Measurements from ENCODE around the gene SNUPN. TPM values are rescaled to one million over a fixed set of nuclear protein-coding genes. Genes with fewer than 3 reads are reported as not detected.

SNUPN gene
- total and polyA plus RNA-seq, 2 of the 4 experiments (the other 2 are of a cell fraction), result 23.8 to 24.1 TPM

DNA sequence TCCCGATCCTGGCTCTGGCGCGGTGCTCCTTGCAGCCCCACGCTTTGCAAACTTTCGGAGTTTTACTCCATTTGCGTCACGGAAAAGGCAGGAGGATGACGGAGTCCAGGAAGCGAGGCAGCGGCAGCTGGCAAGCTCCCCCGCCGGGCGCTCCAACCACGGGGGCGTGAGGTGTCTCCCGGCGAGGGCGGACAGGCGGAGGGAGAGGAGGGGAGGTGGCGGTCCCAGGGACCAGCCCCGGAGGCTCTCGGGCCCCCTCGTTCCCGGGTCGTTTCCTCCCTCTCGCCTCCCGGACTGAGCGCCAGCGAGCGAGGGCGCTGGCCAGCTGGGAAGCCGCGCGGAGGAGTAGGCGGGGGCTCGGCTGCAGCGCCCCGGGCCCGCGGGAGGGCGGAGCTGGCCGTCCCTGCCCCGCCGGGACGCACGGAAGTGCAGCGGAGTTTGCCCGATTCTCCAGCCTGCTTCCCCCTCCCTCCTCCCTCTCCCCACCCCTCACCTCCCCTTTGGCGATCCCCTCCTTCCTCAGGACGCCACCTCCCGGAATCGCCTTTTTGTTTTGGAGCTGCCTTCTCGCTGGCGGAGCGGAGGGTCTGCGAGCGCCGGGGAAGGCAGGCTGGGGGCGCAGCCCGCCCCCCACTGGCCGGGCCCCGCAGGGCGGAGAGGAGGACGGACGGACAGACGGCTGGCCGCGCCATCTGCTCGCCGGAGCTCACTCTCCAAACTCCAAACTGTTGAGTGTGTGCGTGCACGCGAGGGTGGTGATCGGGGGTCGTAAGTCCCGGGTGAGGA, 22.0 kb upstream of the SNUPN start, which contains the start of gene SNX33 (continued):
- TF ChIP-seq RAD21 (IDR thresholded peaks at IDR 0.05; ENCODE audit: low read length), result peak; percentile 24; the same call in 1 of the 2 replicates
- TF ChIP-seq FOS (IDR thresholded peaks at IDR 0.05; ENCODE audit: low read depth, low read length), result 0 out of 2 replicates have a peak, but pooled peaks have one; percentile 2
- TF ChIP-seq RFX5 (IDR thresholded peaks at IDR 0.05; ENCODE audit: low read depth, low read length), result no peak

GRCh38 chr15:75646944-75647364, 21.4 kb upstream of the SNUPN start:
- peak overlapping the region; percentile 91 for H3K56ac ChIP-seq (ENCODE audit: extremely low read depth, insufficient read depth, low read length)
- intact Hi-C loops (cut with micrococcal nuclease) (loop anchor here (1.0 kb wide), 1 partner anchor 26 kb away; no protein-coding TSS in a partner anchor), dilution Hi-C loops (cut with HindIII; ENCODE audit: low sequenced_read_pairs, unreplicated experiment) (no loop called here), in situ Hi-C loops (cut with MboI; ENCODE audit: low sequenced_read_pairs) (no loop called here)
- H2BK120ac ChIP-seq (ENCODE audit: low read depth, low read length), result peak overlapping the region; percentile 85
- ATAC-seq (ENCODE audit: low read depth) (peak; percentile 15), DNase-seq (no peak)
- peak overlapping the region; percentile 94 for H3K27ac ChIP-seq (ENCODE audit: insufficient read depth, low read length)
- WGBS, 2 experiments (ENCODE audit: extremely low coverage in 2 of 2, insufficient read length in 1 of 2), result 0% methylated on average over 2 of the region's 26 CpGs; no CpG with 5 or more reads in 1 of the 2 experiments
- peak overlapping the region; percentile 95 for H4K91ac ChIP-seq (ENCODE audit: insufficient read depth, low read depth, low read length)
- TF ChIP-seq POLR2A (IDR thresholded peaks at IDR 0.05; ENCODE audit: low read depth, low read length), result peak; percentile 14; the same call in 1 of the 2 replicates
- TF ChIP-seq RFX5 (IDR thresholded peaks at IDR 0.05; ENCODE audit: low read depth, low read length), result no peak
- CTCF ChIA-PET, result interaction anchor here (0.7 to 1.2 kb wide), 3 partner anchors 9 to 35 kb away, joined by 3 to 4 read pairs (median 4); no protein-coding TSS in a partner anchor
- H2AFZ ChIP-seq (replicated peaks; ENCODE audit: low read length, poor library complexity), result peak overlapping the region; percentile 94
- peak overlapping the region; percentile 77; the same call in 1 of the 3 replicates for H2BK15ac ChIP-seq (ENCODE audit: low read depth, low read length)
- 0 out of 2 replicates have a peak overlapping the region, but pooled peaks have one; percentile 47 for H2BK20ac ChIP-seq (ENCODE audit: low read depth, low read length)
- peaks cover 31% of the 10 kb centered on the region for H3K4me1 ChIP-seq (ENCODE audit: control insufficient read depth, insufficient read depth, low read length)
- peak overlapping the region; percentile 100 for H2AK9ac ChIP-seq (replicated peaks; ENCODE audit: low read depth, low read length, poor library complexity)
- H2AK5ac ChIP-seq (ENCODE audit: low read depth, low read length), result peak overlapping the region; percentile 91
- H3K18ac ChIP-seq (ENCODE audit: low read depth, low read length), result peak overlapping the region; percentile 95
- POLR2A ChIA-PET (ENCODE audit: unreplicated experiment), result interaction anchor here (0.7 to 1.1 kb wide), 2 partner anchors 9 to 26 kb away, joined by 3 to 4 read pairs; no protein-coding TSS in a partner anchor
- peak overlapping the region; percentile 97 for H3K9ac ChIP-seq (ENCODE audit: low read depth, low read length)
- H3K27me3 ChIP-seq (ENCODE audit: control insufficient read depth, insufficient read depth, low read length), result no peaks in the 10 kb centered on the region
- H2BK5ac ChIP-seq (ENCODE audit: low read depth, low read length, poor library complexity, severe bottlenecking), result peak overlapping the region; percentile 95
- H4K8ac ChIP-seq (ENCODE audit: low read depth in 2 of 2, low read length in 2 of 2), result peak overlapping the region; percentile 85 to 91
- H3K14ac ChIP-seq (replicated peaks; ENCODE audit: low read depth, low read length), result peak overlapping the region; percentile 99
- peaks cover 34% of the 10 kb centered on the region for H4K20me1 ChIP-seq (ENCODE audit: insufficient read depth, low read length)
- peaks cover 26 to 63% of the 10 kb centered on the region in 2 experiments for H3K79me1 ChIP-seq (ENCODE audit: low read depth in 1 of 2, low read length in 2 of 2)
- H4K5ac ChIP-seq (ENCODE audit: low read depth, low read length), result peak overlapping the region; percentile 79
- no TSS peak for BruUV-seq (replicated peaks)
- peak overlapping the region; percentile 88 for H3K4me3 ChIP-seq (ENCODE audit: insufficient read depth, low read depth, low read length)
- peaks cover 23% of the 10 kb centered on the region for H3K36me3 ChIP-seq (ENCODE audit: control insufficient read depth, insufficient read depth, low read length)
- H3K4me2 ChIP-seq (ENCODE audit: low read depth, low read length), result peak overlapping the region; percentile 92
- no peaks in the 10 kb centered on the region for H3K9me3 ChIP-seq (ENCODE audit: control insufficient read depth, insufficient read depth, low read length)
- peaks cover 26% of the 10 kb centered on the region for H3K9me1 ChIP-seq (ENCODE audit: insufficient read depth, low read length)
- peak overlapping the region; percentile 99 for H3K4ac ChIP-seq (ENCODE audit: low read depth, low read length)
- peak overlapping the region; percentile 99 for H3K23ac ChIP-seq (ENCODE audit: low read depth, low read length)
